ENCODE data around the gene NKD2.

The NKD2 gene

GRCh38 chr5:1066676-1067075, 58.1 kb downstream of the NKD2 start:
- no peak overlapping the region for H3K4me2 ChIP-seq
- no peak overlapping the region for H3K9ac ChIP-seq
- H3K4me3 ChIP-seq (IDR thresholded peaks at IDR 0.05; ENCODE audit: insufficient read depth, low read depth, low read length) = no peak overlapping the region
- no peak for TF ChIP-seq CTCF (conservative IDR thresholded peaks at IDR 0.05; ENCODE audit: low read depth, low read length)
- H4K20me1 ChIP-seq (ENCODE audit: insufficient read depth) = no peaks in the 10 kb centered on the region
- H3K4me1 ChIP-seq (ENCODE audit: low read depth, poor library complexity, severe bottlenecking) = no peaks in the 10 kb centered on the region
- no peaks in the 10 kb centered on the region for H3K36me3 ChIP-seq (ENCODE audit: insufficient read depth)
- no peaks in the 10 kb centered on the region for H3K79me2 ChIP-seq (ENCODE audit: insufficient read depth, low read depth)
- H2AFZ ChIP-seq (ENCODE audit: low read depth) = no peak overlapping the region
- H3K27me3 ChIP-seq (ENCODE audit: insufficient read depth, low read depth) = no peaks in the 10 kb centered on the region
- no peak overlapping the region; the same call in 1 of the 2 replicates for H3K27ac ChIP-seq

- no peak overlapping the region for H3K4me2 ChIP-seq
- H4K20me1 ChIP-seq (ENCODE audit: insufficient read depth) = no peaks in the 10 kb centered on the region
- TF ChIP-seq CTCF (conservative IDR thresholded peaks at IDR 0.05; ENCODE audit: low read depth, low read length) = no peak
- no peak overlapping the region for H2AFZ ChIP-seq (ENCODE audit: low read depth)
- no peaks in the 10 kb centered on the region for H3K4me1 ChIP-seq (ENCODE audit: low read depth, poor library complexity, severe bottlenecking)
- H3K36me3 ChIP-seq (ENCODE audit: insufficient read depth) = no peaks in the 10 kb centered on the region
- no peaks in the 10 kb centered on the region for H3K27me3 ChIP-seq (ENCODE audit: insufficient read depth, low read depth)
- H3K4me3 ChIP-seq (IDR thresholded peaks at IDR 0.05; ENCODE audit: insufficient read depth, low read depth, low read length) = no peak overlapping the region
- H3K27ac ChIP-seq = no peak overlapping the region; the same call in 1 of the 2 replicates
- no peak overlapping the region for H3K9ac ChIP-seq
- no peaks in the 10 kb centered on the region for H3K79me2 ChIP-seq (ENCODE audit: insufficient read depth, low read depth)
Observed at GRCh38 chr5:1067141-1068121, 58.8 kb downstream of the NKD2 start.

- no peaks in the 10 kb centered on the region for H3K27me3 ChIP-seq (ENCODE audit: insufficient read depth, low read depth)
- no peaks in the 10 kb centered on the region for H3K36me3 ChIP-seq (ENCODE audit: insufficient read depth)
- H3K4me1 ChIP-seq (ENCODE audit: low read depth, poor library complexity, severe bottlenecking) = no peaks in the 10 kb centered on the region
- H2AFZ ChIP-seq (ENCODE audit: low read depth) = no peak overlapping the region
- no peak for TF ChIP-seq CTCF (conservative IDR thresholded peaks at IDR 0.05; ENCODE audit: low read depth, low read length)
- no peak overlapping the region for H3K9ac ChIP-seq
- H3K4me2 ChIP-seq = no peak overlapping the region
- no peaks in the 10 kb centered on the region for H3K79me2 ChIP-seq (ENCODE audit: insufficient read depth, low read depth)
- no peaks in the 10 kb centered on the region for H4K20me1 ChIP-seq (ENCODE audit: insufficient read depth)
- no peak overlapping the region for H3K27ac ChIP-seq
- H3K4me3 ChIP-seq (IDR thresholded peaks at IDR 0.05; ENCODE audit: insufficient read depth, low read depth, low read length) = no peak overlapping the region
Observed at GRCh38 chr5:1068204-1068894, 59.7 kb downstream of the NKD2 start.

GRCh38 chr5:1068895-1069719, 60.5 kb downstream of the NKD2 start:
- Histone ChIP-seq H3K4me1 (ENCODE audit: low read depth, poor library complexity, severe bottlenecking) (no peaks in the 10 kb centered on the region), H3K36me3 (ENCODE audit: insufficient read depth) (no peaks in the 10 kb centered on the region), H3K27me3 (ENCODE audit: insufficient read depth, low read depth) (no peaks in the 10 kb centered on the region)

More at GRCh38 chr5:1068895-1069719, 60.5 kb downstream of the NKD2 start:
- Histone ChIP-seq H2AFZ (ENCODE audit: low read depth) (no peak overlapping the region), H3K4me2 (no peak overlapping the region), H3K27ac (no peak overlapping the region), H3K4me3 (IDR thresholded peaks at IDR 0.05; ENCODE audit: insufficient read depth, low read depth, low read length) (no peak overlapping the region), H4K20me1 (ENCODE audit: insufficient read depth) (no peaks in the 10 kb centered on the region), H3K79me2 (ENCODE audit: insufficient read depth, low read depth) (no peaks in the 10 kb centered on the region), H3K9ac (no peak overlapping the region)
- no peak for TF ChIP-seq CTCF (conservative IDR thresholded peaks at IDR 0.05; ENCODE audit: low read depth, low read length)

All from KMS-11 (cell line).